MCF 10A (cell line): Measurements from ENCODE around the gene IDI1. TPM values are rescaled to one million over a fixed set of nuclear protein-coding genes. Genes with fewer than 3 reads are reported as not detected.
"Not testable (repeated sequence)": the region's sequence is repeated elsewhere in the genome, so short reads cannot be mapped to it uniquely, and the experiment has no call there.

ENCODE experiments used
- BruUV-seq: library from RNA; stranded (reverse); fragments of 400-500 nt; replicated peaks from 2 replicates; lab custom pipeline; 2021; lab: Mats Ljungman, UMichigan
- CTCF ChIA-PET: fragments of 300-600 bp; sonication (Branson Sonifier 250); formaldehyde crosslinking; extraction: SDS; loops from one replicate; lab custom pipeline; 2021; ENCODE audit warnings: antibody characterized with exemption, inconsistent platforms; lab: Yijun Ruan, JAX
- POLR2A ChIA-PET: fragments of 300-600, 350-650 bp; sonication (Branson Sonifier 250); formaldehyde crosslinking; extraction: SDS; loops from one replicate; lab custom pipeline; 2020; ENCODE audit warnings: antibody characterized with exemption, inconsistent platforms; lab: Yijun Ruan, JAX
- DNase-seq: peaks from one replicate; pipeline ENCODE4 v3.0.0-alpha.2; 2018; ENCODE audit not compliant: unreplicated experiment
- H3K27ac Mint-ChIP-seq: one replicate; pipeline ENCODE4 v1.8.0; 2022; ENCODE audit warnings: mild to moderate bottlenecking, low read depth, mixed read lengths; ENCODE audit not compliant: unreplicated experiment
- H3K27me3 Mint-ChIP-seq: one replicate; pipeline ENCODE4 v1.8.0; 2022; ENCODE audit warnings: mixed read lengths; ENCODE audit not compliant: insufficient read depth, unreplicated experiment
- H3K36me3 Mint-ChIP-seq: one replicate; pipeline ENCODE4 v1.8.0; 2022; ENCODE audit warnings: mild to moderate bottlenecking, moderate library complexity, mixed read lengths; ENCODE audit not compliant: insufficient read depth, unreplicated experiment
- H3K4me1 Mint-ChIP-seq: one replicate; pipeline ENCODE4 v1.8.0; 2022; ENCODE audit warnings: mixed read lengths; ENCODE audit not compliant: insufficient read depth, unreplicated experiment
- H3K4me3 Mint-ChIP-seq: one replicate; pipeline ENCODE4 v1.8.0; 2022; ENCODE audit warnings: mild to moderate bottlenecking, moderate library complexity, mixed read lengths; ENCODE audit not compliant: unreplicated experiment
- H3K9me3 Mint-ChIP-seq: one replicate; pipeline ENCODE4 v1.8.0; 2022; ENCODE audit warnings: mixed read lengths; ENCODE audit not compliant: unreplicated experiment
- CTCF ChIP-seq: fragments of 200-600 bp; IDR thresholded peaks from one replicate; pipeline ENCODE4 v1.8.0; 2022; ENCODE audit warnings: antibody characterized with exemption, mild to moderate bottlenecking; ENCODE audit not compliant: unreplicated experiment
- intact Hi-C: fragments of 100-400 bp; cut with micrococcal nuclease; formaldehyde crosslinking; loops from 2 replicates; pipeline ENCODE4 v1.14.1; 2022
- total RNA-seq: library from RNA; stranded (reverse); gene quantifications from 2 replicates; pipeline ENCODE4 v1.2.3, GENCODE V29; 2022

Gene IDI1
- total RNA-seq, 1 experiment from 2014 or later = 25.1 TPM

GRCh38 chr10:1041514-1041913 lies 7.4 kb downstream of the IDI1 start:
- Mint-ChIP-seq H3K27ac (no peak overlapping the region), H3K27me3 (no peaks in the 10 kb centered on the region), H3K36me3 (peaks cover 60% of the 10 kb centered on the region), H3K9me3 (no peaks in the 10 kb centered on the region), H3K4me3 (no peak overlapping the region), H3K4me1 (peaks cover 27% of the 10 kb centered on the region)
- no peak for DNase-seq
- intact Hi-C loops = no loop called here
- TF ChIP-seq CTCF = no peak
- ChIA-PET CTCF (interaction anchor here (0.7 kb wide), 1 partner anchor 9 kb away, joined by 3 read pairs; no protein-coding TSS in a partner anchor), POLR2A (interaction anchor here (0.6 to 2.7 kb wide), 5 partner anchors 9 to 110 kb away, joined by 3 to 12 read pairs (median 4); partner anchors contain the start of genes GTPBP4 and LARP4B)
- no TSS peak for BruUV-seq

GRCh38 chr10:1040133-1040532 lies 8.8 kb downstream of the IDI1 start:
- POLR2A ChIA-PET = no interaction called here
- CTCF ChIA-PET = no interaction called here
- intact Hi-C loops = no loop called here
- DNase-seq = no peak
- Mint-ChIP-seq H3K4me1 (peaks cover 25% of the 10 kb centered on the region), H3K9me3 (no peaks in the 10 kb centered on the region), H3K36me3 (peaks cover 60% of the 10 kb centered on the region), H3K27me3 (no peaks in the 10 kb centered on the region), H3K4me3 (no peak overlapping the region), H3K27ac (peak overlapping the region; percentile 39)
- no peak for TF ChIP-seq CTCF
- no TSS peak for BruUV-seq

GRCh38 chr10:1038769-1039168 lies 10.2 kb downstream of the IDI1 start:
- intact Hi-C loops, BruUV-seq, H3K27me3 Mint-ChIP-seq, H3K27ac Mint-ChIP-seq, H3K9me3 Mint-ChIP-seq, DNase-seq, CTCF ChIA-PET, H3K4me3 Mint-ChIP-seq: not testable (repeated sequence)
- Mint-ChIP-seq H3K4me1 (peaks cover 17% of the 10 kb centered on the region), H3K36me3 (peaks cover 48% of the 10 kb centered on the region)
- POLR2A ChIA-PET = interaction anchor here (9.2 kb wide), 1 partner anchor 14 kb away, joined by 217 read pairs; the partner anchor contains the start of genes IDI1 and WDR37

- peak overlapping the region; percentile 89 for H3K27ac Mint-ChIP-seq
- no peak for DNase-seq
- BruUV-seq = no TSS peak
- peaks cover 19% of the 10 kb centered on the region for H3K4me1 Mint-ChIP-seq
- no peaks in the 10 kb centered on the region for H3K27me3 Mint-ChIP-seq
- no peak overlapping the region for H3K4me3 Mint-ChIP-seq
- no peaks in the 10 kb centered on the region for H3K9me3 Mint-ChIP-seq
- TF ChIP-seq CTCF = no peak
- POLR2A ChIA-PET = interaction anchor here (1.2 to 9.2 kb wide), 6 partner anchors 9 to 106 kb away, joined by 4 to 217 read pairs (median 16); partner anchors contain the start of genes GTPBP4, IDI1, LARP4B and WDR37
- H3K36me3 Mint-ChIP-seq = peaks cover 31% of the 10 kb centered on the region
- intact Hi-C loops = no loop called here
- CTCF ChIA-PET = interaction anchor here (1.2 kb wide), 1 partner anchor 13 kb away, joined by 5 read pairs; no protein-coding TSS in a partner anchor
Observed at GRCh38 chr10:1037098-1037497, 11.8 kb downstream of the IDI1 start.
